HepG2 (cell line): ENCODE measurements around the gene PLA2G12A. TPM values are rescaled to one million over a fixed set of nuclear protein-coding genes. Genes with fewer than 3 reads are reported as not detected.

Experiments
- ADNP ChIP-seq: sonication (generic); formaldehyde crosslinking; IDR thresholded peaks from 2 replicates; pipeline ENCODE4 v1.4.0; 2020; ENCODE audit warnings: missing genetic modification reagents
- CEBPB ChIP-seq: IDR thresholded peaks from 2 replicates; pipeline ENCODE4 v1.6.1; 2011; ENCODE audit warnings: low read depth, low read length, improper control_type of control experiment, borderline replicate concordance
- CENPT ChIP-seq: sonication (generic); formaldehyde crosslinking; IDR thresholded peaks from 2 replicates; pipeline ENCODE4 v1.8.0; 2022; ENCODE audit warnings: low read depth, mild to moderate bottlenecking, moderate library complexity, missing genetic modification reagents
- DRAP1 ChIP-seq: IDR thresholded peaks from 2 replicates; pipeline ENCODE4 v1.6.1; 2016; ENCODE audit warnings: missing genetic modification reagents, missing compliant biosample characterization
- DZIP1 ChIP-seq: sonication (generic); formaldehyde crosslinking; IDR thresholded peaks from 2 replicates; pipeline ENCODE4 v1.5.0; 2020; ENCODE audit warnings: mild to moderate bottlenecking, missing genetic modification reagents
- E2F1 ChIP-seq: sonication (generic); formaldehyde crosslinking; IDR thresholded peaks from 2 replicates; pipeline ENCODE4 v1.5.0; 2020; ENCODE audit warnings: missing genetic modification reagents
- ESRRA ChIP-seq: sonication (generic); formaldehyde crosslinking; IDR thresholded peaks from 2 replicates; pipeline ENCODE4 v1.5.1; 2020; ENCODE audit warnings: mild to moderate bottlenecking, low read depth, missing genetic modification reagents
- FOXK2 ChIP-seq: fragments of 450-650 bp; IDR thresholded peaks from 2 replicates; pipeline ENCODE4 v1.6.1; 2016
- GZF1 ChIP-seq: sonication (generic); formaldehyde crosslinking; IDR thresholded peaks from 2 replicates; pipeline ENCODE4 v1.5.1; 2020; ENCODE audit warnings: mild to moderate bottlenecking, missing genetic modification reagents
- HDAC2 ChIP-seq: sonication (generic); formaldehyde crosslinking; IDR thresholded peaks from 2 replicates; pipeline ENCODE4 v1.4.0; 2020; ENCODE audit warnings: missing genetic modification reagents
- IKZF1 ChIP-seq: fragments of 450-650 bp; IDR thresholded peaks from 2 replicates; pipeline ENCODE4 v1.7.1; 2016
- IRX3 ChIP-seq: sonication (generic); formaldehyde crosslinking; IDR thresholded peaks from 2 replicates; pipeline ENCODE4 v1.8.1; 2023; ENCODE audit warnings: mild to moderate bottlenecking, low read depth, missing genetic modification reagents, borderline replicate concordance
- MBNL3 ChIP-seq: fragments of 250-450 bp; sonication (Bioruptor Pico); conservative IDR thresholded peaks from 2 replicates; pipeline ENCODE4 v1.8.0; 2022; ENCODE audit warnings: mild to moderate bottlenecking, inconsistent platforms
- RARA ChIP-seq: IDR thresholded peaks from 2 replicates; pipeline ENCODE4 v1.6.1; 2016; ENCODE audit warnings: missing genetic modification reagents, missing compliant biosample characterization
- REXO4 ChIP-seq: sonication (generic); formaldehyde crosslinking; IDR thresholded peaks from 2 replicates; pipeline ENCODE4 v1.8.0; 2022; ENCODE audit warnings: missing genetic modification reagents, mild to moderate bottlenecking, borderline replicate concordance
- TCF7 ChIP-seq: sonication (generic); IDR thresholded peaks from 2 replicates; pipeline ENCODE4 v1.6.1; 2016; ENCODE audit warnings: antibody characterized with exemption, low read depth
- TRIM24 ChIP-seq: sonication (generic); formaldehyde crosslinking; IDR thresholded peaks from 2 replicates; pipeline ENCODE4 v1.8.0; 2022; ENCODE audit warnings: mild to moderate bottlenecking, missing genetic modification reagents
- ZMAT3 ChIP-seq: sonication (generic); formaldehyde crosslinking; conservative IDR thresholded peaks from 2 replicates; pipeline ENCODE4 v1.7.0; 2021; ENCODE audit warnings: missing genetic modification reagents
- ZNF18 ChIP-seq: sonication (generic); formaldehyde crosslinking; IDR thresholded peaks from 2 replicates; pipeline ENCODE4 v1.8.0; 2022; ENCODE audit warnings: mild to moderate bottlenecking, missing genetic modification reagents; ENCODE audit not compliant: insufficient replicate concordance
- ZNF235 ChIP-seq: sonication (generic); formaldehyde crosslinking; IDR thresholded peaks from 2 replicates; pipeline ENCODE4 v1.8.1; 2023; ENCODE audit warnings: mild to moderate bottlenecking, missing genetic modification reagents, borderline replicate concordance
- ZNF530 ChIP-seq: sonication (generic); formaldehyde crosslinking; IDR thresholded peaks from 2 replicates; pipeline ENCODE4 v1.5.0; 2020; ENCODE audit warnings: low read depth, mild to moderate bottlenecking, missing genetic modification reagents
- ZNF572 ChIP-seq: sonication (generic); formaldehyde crosslinking; IDR thresholded peaks from 2 replicates; pipeline ENCODE4 v1.5.1; 2020; ENCODE audit warnings: mild to moderate bottlenecking, missing genetic modification reagents
- polyA plus RNA-seq, 8 experiments: library from polyadenylated mRNA; depleted of rRNA in 3 of 8; stranded (reverse) in 7 of 8; unstranded in 1 of 8; fragments of >200 nt; fragmentation: Illumina TruSeq in 4 of 8; extraction: Trizol in 4 of 8; gene quantifications; 2 replicates each; pipeline versions ENCODE4 v1.2.1 to v1.2.3, GENCODE V29; 2011 to 2016; ENCODE audit warnings: low read depth in 4 of 8, missing spikeins in 1 of 8, mixed read lengths in 1 of 8; ENCODE audit not compliant: insufficient read depth in 1 of 8
- total RNA-seq, 5 experiments: library from RNA; depleted of rRNA; stranded (reverse); fragments of >200 nt; fragmentation: Illumina TruSeq; extraction: Trizol; gene quantifications; 2 replicates each; pipeline ENCODE4 v1.2.3, GENCODE V29; 2016; ENCODE audit warnings: low read depth in 1 of 5
- TF ChIP-seq, protein P1 (sequence below): IDR thresholded peaks from 2 replicates; pipeline ENCODE4 v1.6.1; 2016; ENCODE audit warnings: low read depth

The PLA2G12A gene
- total and polyA plus RNA-seq, 2 of the 13 experiments (the other 11 are each of a cell fraction or from before 2014, with no cell fraction given) = 61.2 to 64.0 TPM

GRCh38 chr4:109729718-109730618 lies at the start of gene PLA2G12A (continued):
- TF ChIP-seq E2F1 (CRISPR knock-in tag) (peak; percentile 35; the same call in 1 of the 2 replicates), ESRRA (CRISPR knock-in tag) (no peak), TRIM24 (CRISPR knock-in tag) (no peak), IKZF1 (no peak), REXO4 (CRISPR knock-in tag) (peak; percentile 76; the same call in 1 of the 2 replicates), CENPT (peak; percentile 85; the same call in 1 of the 2 replicates), RARA (CRISPR knock-in tag) (0 out of 2 replicates have a peak, but pooled peaks have one; percentile 14), ADNP (no peak), ZNF18 (no peak), DZIP1 (0 out of 2 replicates have a peak, but pooled peaks have one; percentile 58), CEBPB (no peak), ZMAT3 (no peak), IRX3 (peak; percentile 60; the same call in 1 of the 2 replicates), FOXK2 (no peak), ZNF235 (CRISPR knock-in tag) (0 out of 2 replicates have a peak, but pooled peaks have one; percentile 54), ZNF530 (no peak), ZNF572 (CRISPR knock-in tag) (no peak), GZF1 (CRISPR knock-in tag) (no peak), TCF7 (no peak), DRAP1 (CRISPR knock-in tag) (no peak), HDAC2 (peak; percentile 24; the same call in 1 of the 2 replicates), MBNL3 (CRISPR knock-in tag) (no peak)
- TF ChIP-seq, protein P1, sequence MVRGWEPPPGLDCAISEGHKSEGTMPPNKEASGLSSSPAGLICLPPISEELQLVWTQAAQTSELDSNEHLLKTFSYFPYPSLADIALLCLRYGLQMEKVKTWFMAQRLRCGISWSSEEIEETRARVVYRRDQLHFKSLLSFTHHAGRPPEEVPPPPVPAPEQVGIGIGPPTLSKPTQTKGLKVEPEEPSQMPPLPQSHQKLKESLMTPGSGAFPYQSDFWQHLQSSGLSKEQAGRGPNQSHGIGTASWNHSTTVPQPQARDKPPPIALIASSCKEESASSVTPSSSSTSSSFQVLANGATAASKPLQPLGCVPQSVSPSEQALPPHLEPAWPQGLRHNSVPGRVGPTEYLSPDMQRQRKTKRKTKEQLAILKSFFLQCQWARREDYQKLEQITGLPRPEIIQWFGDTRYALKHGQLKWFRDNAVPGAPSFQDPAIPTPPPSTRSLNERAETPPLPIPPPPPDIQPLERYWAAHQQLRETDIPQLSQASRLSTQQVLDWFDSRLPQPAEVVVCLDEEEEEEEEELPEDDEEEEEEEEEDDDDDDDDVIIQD (CRISPR knock-in tag) = no peak
